Measurements from ENCODE around the gene SLC16A1. TPM values are rescaled to one million over a fixed set of nuclear protein-coding genes. Genes with fewer than 3 reads are reported as not detected.
"Not testable (repeated sequence)": the region's sequence is repeated elsewhere in the genome, so short reads cannot be mapped to it uniquely, and the experiment has no call there.

Gene SLC16A1
- total RNA-seq, 1 experiment from 2014 or later: 99.0 TPM

DNA sequence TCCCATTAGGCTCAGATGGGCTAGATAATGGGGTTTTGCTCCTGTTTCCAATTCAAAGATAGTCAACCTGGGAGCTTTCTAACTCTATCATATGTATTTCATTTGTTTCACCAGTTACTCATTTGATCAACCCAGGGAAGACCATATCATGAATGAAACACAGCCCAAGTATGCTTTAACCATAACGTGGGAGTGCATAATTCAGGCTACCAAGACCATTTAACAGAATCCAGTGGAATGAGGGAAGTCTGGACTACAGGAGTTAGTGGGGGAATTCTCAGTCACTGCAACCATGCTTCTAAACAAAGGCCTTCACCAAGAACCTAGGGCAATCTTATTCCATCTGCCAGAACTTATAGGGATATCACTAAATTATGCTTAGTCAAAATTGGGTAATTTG, 15.0 kb upstream of the SLC16A1 start:
- DNase-seq (ENCODE audit: low read depth): no peak

DNA sequence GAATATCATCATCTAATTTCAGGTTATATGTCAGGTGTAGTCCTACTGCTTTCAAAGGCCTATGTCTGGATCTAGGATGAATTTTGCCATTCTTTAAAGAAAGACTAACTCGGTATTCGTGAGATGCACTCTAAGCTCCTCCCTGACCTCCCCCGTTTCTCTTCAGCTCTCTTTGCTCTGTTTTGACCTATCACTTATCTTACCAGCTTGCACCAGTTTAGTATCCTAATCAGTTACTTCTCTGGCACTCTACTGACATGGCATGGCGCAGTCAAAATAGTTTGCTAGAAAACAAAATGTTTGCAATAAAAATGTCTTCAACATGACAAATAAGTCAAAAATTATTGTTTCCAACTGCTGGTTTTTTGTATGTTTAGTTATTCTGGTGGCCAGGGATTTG, 8.4 kb upstream of the SLC16A1 start:
- DNase-seq (ENCODE audit: low read depth): no peak

DNA sequence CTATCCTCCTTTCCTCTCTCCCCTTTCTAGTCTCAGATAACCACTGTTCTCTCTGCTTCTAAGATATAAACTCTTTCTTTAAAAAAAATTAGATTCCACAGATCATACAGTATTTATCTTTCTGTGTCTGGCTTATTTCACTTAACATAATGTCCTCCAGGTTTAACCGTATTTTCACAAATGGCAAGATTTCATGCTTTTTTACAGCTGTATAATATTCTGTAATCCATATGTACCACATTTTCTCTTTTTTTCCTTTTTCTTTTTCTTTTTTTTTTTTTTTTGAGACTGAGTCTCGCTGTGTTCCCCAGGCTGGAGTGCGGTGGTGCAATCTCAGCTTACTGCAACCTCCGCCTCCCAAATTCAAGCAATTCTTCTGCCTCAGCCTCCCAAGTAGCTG, 5.1 kb upstream of the SLC16A1 start:
- no peak for DNase-seq (ENCODE audit: low read depth)

DNA sequence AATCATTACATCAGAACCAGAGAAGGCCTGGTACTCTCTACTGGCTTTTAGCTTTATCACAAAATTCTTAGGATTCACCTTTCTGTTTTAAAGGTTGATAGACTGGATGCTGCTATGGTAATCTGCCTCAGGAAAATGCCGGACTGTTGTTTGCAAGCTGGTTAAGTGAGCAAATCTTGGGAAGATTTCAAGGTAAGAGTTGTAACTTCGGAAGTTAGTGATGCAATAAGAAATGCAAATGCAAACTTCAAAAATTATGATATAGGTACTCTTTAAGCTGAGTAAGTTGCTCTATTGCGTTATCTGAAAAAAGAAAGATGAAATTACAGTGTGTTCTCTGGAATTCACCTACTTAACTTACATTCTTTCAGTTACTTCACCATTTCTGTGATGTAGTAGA, 4.4 kb upstream of the SLC16A1 start:
- no peak for DNase-seq (ENCODE audit: low read depth)

DNA sequence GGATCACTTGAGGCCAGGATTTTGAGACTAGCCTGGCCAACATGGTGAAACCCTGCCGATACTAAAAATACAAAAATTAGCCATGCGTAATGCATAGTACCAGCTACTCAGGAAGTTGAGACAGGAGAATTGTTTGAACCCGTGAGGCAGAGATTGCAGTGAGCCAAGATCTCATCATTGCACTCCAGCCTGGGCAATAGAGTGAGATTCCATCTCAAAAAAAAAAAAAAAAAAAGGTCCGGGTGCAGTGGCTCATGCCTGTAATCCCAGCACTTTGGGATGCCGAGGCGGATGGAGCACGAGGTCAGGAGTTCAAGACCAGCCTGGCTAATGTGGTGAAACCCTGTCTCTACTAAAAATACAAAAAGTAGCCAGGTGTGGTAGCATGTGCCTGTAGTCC, 2.2 kb upstream of the SLC16A1 start:
- not testable (repeated sequence) for DNase-seq (ENCODE audit: low read depth)

DNA sequence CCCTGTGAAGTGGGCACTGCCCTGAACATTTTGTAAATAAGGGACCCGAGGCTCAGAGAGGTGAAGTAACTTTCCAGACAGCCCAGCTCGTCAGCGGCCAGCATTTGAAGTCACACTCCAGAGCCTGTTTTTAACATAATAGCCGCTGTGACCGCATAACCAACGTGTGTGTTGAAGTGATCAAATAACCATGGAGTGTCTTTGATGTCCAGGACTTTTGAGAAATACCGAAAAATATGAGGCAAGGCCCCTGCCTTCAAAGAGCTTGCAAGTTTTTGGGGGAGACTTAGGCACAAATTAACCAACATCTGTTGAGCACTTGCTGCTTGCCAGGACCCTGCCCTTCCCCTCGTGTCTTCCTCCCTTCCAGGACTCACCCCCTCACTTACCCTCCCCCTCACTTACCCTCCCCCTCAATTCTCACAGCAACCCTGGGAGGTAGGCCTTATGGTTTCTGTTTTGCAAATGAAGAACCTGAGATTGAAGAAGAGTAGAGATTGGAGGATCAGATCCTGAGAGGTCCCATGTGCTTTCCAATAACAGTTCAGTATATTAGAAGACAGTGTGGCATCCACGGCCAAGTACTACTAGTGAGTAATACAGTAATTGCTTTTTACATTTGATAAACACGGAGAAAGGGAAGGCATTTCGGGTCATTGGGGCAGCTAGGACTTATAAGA, 1.3 kb upstream of the SLC16A1 start:
- DNase-seq (ENCODE audit: low read depth): peak; percentile 89

DNA sequence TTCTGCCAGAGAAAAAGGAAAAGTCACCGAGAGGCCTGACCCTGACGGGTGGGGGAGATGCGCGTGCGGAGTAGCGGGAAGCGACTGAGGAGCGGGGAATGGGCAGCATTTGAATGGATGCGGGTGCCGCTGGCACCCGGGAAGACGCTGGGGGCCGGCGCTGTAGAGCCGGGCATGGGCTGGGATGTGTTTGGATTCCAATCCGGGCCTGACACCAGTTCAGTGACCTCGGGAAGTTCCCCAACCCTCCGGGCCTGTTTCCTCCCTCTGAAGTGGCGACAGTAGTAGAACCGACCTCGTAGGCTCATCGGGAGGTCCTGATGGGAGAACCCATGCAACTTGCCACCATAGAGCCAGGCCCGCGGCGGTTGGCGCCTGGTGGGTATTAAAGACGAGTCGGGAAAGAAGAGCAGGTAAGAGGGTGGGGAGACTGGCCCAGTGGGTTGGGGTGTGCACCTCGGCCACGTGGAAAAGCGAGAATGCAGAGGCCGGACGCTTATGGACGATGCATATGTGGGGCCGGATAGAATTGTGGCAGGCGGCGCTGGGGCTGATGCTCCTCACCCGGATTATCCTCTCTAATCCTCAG, 642 bp upstream of the SLC16A1 start:
- DNase-seq (ENCODE audit: low read depth): peak; percentile 58

DNA sequence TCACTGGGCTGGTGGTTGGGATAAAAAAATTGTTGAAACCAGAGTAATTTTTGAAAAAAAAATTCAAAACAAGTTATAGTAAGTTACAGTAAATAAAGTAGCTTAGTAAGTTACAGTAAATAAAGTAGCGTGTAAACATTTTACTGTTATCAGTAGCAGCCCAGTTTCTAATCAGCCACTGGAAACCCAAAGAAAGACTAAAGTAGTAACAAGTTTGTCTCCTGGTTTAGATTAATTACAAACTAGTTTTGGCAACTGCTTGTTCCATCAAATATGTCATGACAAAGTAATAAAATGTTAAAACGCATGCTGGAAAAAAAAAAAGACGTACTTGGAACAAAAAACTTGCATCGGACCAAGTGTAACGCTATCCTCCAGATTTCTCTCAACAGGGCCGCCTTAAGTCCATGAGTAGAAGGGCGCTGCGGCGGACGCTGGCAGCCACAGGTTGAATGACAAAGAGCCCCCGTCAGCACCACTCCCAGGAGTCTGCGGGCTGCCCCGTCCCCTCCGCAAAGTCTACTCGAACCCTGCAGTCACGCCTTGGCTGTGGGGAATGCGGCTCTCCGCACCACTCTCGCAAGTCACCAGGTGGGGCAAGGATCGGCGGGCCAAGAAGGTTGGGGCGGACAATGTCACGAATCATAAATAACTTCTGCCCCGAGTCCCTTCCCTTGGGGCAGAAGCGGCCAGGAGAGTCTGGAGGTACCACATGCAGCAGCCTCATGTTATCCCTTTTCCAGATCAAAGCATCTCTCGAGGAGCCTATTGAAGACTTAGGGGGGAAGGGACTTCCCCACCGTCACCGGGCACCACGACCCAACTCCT, 837 bp downstream of the SLC16A1 start:
- peak; percentile 69 for DNase-seq (ENCODE audit: low read depth)

DNA sequence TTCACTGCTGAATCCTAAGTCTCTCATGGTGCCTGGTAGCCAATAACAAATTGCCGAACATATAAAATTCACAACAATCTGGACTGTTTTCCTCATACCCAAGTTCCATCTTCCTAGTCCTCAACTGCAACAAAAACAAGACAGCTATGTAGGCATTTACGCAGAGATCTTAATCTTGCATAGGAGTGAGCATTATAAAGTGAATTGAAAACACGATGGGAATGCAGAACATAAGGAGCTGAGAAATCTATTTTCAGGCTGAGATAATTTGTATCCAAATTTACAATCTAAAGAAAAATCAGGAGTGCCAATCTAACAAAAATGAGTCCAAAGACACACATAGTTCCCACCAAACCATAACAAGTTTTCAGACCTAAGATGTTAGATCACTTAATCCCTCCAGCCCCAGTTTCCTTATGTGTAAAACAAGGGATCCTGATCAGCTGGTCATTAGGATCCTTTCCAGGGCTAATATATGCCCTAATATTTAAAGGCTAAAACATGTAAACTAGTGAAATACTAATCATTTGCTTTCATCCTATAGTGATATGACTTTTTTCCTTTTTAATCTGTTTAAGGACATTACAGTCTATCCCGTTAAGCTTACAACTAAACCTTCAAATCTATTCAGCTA, 1.9 kb downstream of the SLC16A1 start:
- no peak for DNase-seq (ENCODE audit: low read depth)

DNA sequence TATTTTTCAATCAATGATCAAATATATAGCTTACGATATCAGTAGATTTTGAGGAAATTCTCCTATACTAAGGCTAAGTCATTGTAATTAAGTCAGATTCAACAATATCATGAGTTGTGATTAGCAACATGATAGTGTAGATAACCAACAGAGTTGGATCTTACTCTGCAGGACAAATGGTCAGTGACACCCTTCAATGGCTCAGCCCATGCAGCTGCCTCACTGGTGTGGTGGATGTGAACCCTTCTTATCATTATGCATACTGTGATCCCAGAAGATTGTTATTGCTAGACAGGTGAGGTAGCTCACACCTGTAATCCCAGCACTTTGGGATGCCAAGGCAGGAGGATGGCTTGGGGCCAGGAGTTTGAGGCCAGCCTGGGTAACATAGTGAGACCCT, 5.6 kb downstream of the SLC16A1 start:
- DNase-seq (ENCODE audit: low read depth): no peak

DNA sequence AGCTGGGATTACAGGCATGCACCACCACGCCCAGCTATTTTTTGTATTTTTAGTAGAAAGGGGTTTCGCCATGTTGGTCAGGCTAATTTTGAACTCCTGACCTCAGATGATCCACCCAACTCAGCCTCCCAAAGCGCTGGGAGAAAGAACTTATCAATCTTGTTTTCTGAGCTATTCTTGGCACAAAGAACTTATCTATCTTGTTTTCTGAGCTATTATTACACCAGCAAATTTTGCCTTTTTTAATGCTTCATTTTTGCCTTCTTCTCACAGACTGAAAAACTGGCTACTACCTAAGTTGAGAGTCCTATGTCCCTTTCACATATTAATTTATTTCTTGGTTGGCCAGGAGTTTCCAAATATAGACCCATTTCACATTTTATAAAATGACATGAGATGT, 9.3 kb downstream of the SLC16A1 start:
- DNase-seq (ENCODE audit: low read depth): no peak

DNA sequence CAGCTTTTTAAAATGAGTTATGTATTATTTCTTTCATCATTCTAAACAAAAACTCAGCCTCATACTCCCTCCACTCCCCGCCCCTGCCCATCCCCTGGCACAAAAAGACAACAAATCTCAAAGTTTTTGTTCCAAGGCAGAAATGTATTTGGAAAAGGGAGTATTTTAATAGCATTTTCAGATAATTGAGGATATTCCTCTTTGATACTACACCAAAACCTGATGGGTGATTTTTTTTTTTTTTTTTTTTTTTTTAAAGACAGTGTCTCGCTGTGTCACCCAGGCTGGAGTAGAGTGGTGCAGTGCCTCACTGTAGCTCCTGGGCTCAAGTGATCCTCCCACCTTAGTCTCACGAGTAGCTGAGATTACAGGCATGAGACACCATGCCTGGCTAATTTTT, 16.2 kb downstream of the SLC16A1 start:
- no peak for DNase-seq (ENCODE audit: low read depth)

DNA sequence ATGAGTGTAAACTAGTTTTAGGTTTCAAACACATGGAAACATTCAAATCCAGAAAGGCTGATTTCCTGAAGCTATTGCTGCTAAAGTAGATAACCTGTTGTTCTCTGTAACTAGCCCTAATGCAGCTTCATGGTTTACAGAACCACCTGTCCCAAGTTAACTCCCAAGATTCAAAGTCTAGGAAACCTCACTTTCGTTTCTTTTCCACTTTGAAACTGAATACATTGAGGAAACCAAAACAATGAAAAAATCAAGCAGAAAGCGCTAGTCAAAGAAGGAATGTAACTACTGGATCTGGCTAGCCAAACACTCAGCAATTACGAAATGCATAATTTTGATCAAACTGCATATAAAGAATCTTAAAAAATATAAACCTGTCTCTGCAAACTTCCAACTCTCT, 17.8 kb downstream of the SLC16A1 start:
- DNase-seq (ENCODE audit: low read depth): no peak

DNA sequence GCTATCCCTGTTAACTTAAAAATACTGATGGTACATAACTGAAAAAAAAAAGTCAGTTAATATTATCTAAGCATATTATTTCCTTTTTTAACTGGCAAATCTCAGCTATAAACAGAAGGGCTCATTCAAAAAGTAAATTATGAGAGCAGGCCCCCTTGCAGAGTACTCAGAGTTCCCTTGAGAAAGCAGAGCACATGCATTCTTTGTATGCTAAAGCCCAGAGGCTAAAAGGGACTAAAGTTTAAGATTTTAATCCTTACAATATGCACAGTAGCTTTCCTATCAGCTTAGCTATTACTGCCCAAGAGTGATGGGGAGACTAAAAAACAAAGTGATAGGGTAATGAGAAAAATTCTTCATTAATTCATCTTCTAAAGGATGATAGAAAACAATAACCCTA, 18.5 kb downstream of the SLC16A1 start:
- peak; percentile 23 for DNase-seq (ENCODE audit: low read depth)

DNA sequence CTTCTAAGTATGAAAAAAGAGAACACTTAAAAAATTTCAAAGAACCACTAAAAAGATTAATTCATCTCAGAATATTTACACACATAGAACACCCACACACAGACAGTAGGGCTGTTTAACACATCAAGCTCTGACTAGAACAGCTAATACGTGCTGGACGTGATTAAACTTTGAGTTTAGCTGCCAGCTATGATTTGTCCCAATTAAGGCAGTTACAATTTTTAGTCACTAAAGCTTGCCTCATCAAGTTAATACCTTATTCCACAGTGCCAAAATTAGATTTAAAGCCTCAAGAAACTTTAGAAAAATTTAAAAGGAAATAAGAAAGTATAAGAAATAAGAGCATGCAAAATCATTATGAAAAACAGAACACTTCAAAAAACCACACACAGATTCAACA, 18.9 kb downstream of the SLC16A1 start:
- DNase-seq (ENCODE audit: low read depth): peak; percentile 52

DNA sequence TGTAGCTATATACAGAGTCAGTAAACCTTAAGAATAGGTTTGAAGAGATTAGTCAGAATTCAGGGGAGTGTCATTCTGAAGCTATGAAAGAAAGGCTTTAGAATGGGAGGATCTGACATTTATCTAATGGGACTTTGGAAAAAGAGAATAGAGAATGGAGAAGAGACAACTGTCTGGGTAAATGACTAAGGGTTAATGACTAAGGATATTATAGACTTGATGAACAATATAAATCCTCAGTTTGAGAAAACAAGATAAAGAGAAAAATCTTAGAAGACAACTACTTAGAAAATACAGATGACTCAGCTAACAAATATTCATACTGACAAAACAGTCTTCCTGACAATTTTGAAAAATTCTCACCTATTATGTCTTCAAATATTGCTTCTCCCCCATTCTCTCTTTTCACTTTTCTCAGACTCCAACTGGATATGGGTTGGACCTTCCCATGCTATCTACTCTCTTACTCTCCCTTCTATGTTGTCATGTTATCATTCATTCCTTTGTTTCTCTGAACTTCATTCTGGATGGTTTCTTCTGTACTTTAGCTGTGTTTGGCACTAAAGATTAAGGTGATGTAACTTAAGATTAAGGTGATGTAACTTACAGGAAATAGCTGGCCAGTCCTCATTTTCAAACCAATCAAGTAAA, 20.4 kb downstream of the SLC16A1 start:
- peak; percentile 39 for DNase-seq (ENCODE audit: low read depth)

DNA sequence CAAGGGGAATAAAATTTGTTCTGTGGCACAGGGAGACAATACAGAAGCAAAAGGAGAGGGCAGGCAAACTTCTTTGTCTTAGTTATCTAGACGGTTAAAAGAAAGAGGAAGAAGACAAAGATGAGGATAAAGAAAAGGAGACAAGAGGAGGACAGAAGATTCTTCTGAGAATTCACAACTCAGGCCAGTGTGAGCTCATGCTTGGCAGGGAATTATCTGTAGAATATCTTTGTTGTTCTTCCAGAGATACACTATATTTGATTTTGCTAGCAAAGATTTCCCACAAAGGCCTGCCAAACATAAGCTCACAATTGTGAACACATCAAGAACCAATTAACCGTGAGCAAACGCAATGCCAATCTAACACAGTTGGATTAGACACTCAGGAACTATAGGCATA, 21.4 kb downstream of the SLC16A1 start:
- DNase-seq (ENCODE audit: low read depth): no peak

DNA sequence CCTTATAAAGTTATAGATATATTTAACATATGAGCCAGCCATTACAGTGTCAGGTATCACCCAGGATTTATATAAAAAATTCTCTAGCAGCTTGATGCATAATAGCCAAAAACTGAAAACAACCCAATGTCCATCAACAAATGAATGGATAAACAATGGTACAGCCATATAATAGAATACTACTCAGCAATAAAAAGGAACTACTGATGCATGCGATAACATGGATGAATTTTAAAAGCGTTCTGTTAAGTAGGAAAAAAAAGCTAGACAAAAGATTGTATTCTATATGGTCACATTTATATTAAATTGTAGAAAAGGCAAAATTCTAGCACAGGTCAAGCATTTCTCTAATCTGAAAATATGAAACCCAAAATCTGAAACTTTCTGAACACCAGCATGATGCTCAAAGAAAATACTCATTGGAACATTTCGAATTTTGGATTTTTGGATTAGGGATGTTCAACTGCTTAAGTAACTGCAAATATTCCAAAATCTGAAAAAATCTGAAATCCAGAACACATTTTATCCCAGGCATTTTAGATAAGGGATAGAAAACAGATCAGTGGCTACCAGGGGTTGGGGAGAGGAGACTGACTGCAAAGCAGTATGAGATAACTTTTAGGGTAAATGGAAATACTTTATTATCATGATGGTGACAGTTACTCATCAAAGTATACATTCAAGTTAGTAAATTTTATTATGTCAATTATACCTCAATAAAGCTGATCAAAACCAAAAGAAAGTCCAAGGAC, 22.0 kb downstream of the SLC16A1 start:
- DNase-seq (ENCODE audit: low read depth): no peak

DNA sequence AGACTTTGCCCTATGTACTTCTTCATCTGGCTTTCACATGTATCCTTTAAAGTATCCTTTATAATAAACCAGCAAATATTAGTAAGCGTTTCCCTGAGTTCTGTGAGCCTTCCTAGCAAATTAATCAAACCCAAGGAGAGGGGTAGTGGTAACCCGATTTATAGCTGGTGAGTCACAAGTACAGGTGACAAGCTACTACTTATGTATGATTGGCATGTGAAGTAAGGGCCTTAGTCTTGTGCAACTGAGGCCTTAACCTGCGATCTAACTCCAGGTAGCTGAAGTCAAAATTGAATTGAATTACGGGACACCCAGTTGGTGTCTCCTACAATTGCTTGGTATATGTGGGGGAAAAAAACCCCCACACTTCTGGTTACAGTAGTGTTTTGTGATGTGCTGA, 26.0 kb downstream of the SLC16A1 start:
- DNase-seq (ENCODE audit: low read depth): no peak

DNA sequence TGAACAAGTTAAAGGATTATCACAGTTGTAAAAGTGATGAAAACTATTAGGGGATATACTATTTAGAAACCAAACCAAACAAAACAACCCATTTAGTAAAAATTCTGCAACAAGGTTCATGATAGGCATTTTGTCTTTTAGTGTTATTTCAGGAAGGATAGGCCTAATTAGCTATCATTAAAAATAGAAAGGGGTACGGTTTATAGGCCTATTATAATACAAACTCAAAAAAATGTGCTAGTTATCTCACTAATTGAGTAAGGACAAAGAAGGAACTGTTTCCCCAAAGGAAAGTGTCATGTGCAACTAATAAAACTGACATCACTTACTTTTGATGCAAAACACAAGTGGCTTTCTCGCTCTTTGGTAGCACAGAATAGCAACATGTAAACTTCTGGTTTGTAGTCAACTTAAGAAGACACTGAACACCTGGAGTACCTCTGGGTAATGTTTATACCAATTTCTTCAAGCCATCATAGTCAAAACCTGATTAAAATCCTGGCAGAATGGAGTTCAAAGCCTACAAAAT, 28.5 kb downstream of the SLC16A1 start:
- no peak for DNase-seq (ENCODE audit: low read depth)

DNA sequence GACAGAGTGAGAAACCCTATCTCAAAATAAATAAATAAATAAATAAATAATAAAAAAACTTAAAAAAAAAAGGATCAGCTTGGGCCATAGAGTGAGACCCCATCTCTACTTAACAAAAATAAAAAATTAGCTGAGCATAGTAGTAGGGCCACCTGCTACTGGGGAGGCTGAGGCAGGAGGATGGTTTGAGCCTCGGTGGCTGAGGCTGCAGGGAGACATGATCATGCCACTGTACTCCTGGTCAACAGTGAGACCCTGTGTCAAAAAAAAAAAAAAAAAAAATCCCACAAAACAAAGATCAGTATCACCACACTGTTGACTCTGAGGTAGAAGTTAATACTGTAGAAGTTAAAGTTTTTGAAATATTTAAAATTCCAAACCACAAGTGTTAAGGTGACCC, 29.1 kb downstream of the SLC16A1 start:
- DNase-seq (ENCODE audit: low read depth): no peak
